Testis (tissue), 2 donors: ENCODE measurements around the gene WNT6.

Experiments
- CTCF ChIP-seq, 3 experiments: fragments of 450-650 bp in 2 of 3; fragments of 200-600 bp in 1 of 3; sonication (generic) in 1 of 3; IDR thresholded peaks; one replicate each; pipeline ENCODE4 v1.5.1; 2016 to 2019; ENCODE audit warnings: antibody characterized with exemption in 3 of 3, mild to moderate bottlenecking in 2 of 3, moderate library complexity in 1 of 3
- POLR2A ChIP-seq: fragments of 450-650 bp; IDR thresholded peaks from one replicate; pipeline ENCODE4 v1.6.1; 2017; ENCODE audit warnings: antibody characterized with exemption, mild to moderate bottlenecking, moderate library complexity

GRCh38 chr2:218881744-218882460, 22.3 kb downstream of the WNT6 start:
- TF ChIP-seq CTCF (IDR thresholded peaks at IDR 0.05) (no peak), POLR2A (no peak)
